GM12801 (cell line): Measurements from ENCODE around the gene HMGA1.

Experiments
- CTCF ChIP-seq: IDR thresholded peaks from one replicate; pipeline ENCODE4 v1.5.1; 2011; ENCODE audit warnings: control low read depth; ENCODE audit not compliant: insufficient read length; ENCODE audit errors: extremely low read depth

Gene HMGA1

GRCh38 chr6:34243901-34244884 lies 7.5 kb downstream of the HMGA1 start:
- TF ChIP-seq CTCF, result no peak

DNA sequence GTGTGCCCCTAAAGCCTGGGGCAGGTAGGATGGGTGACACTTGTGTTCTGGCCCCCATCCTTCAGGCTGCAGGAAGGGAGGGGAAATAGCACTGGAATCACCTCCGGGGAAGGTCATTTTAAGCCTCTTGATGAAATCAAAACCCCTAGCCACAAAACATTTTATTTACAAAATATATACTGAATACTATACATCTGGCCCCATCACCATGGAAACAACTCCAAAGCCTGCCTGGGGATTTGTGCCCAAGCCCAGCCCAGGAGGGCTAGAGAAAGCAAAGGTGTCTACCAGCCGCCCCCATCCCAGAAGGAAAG lies 9.5 kb downstream of the HMGA1 start:
- TF ChIP-seq CTCF, result no peak

DNA sequence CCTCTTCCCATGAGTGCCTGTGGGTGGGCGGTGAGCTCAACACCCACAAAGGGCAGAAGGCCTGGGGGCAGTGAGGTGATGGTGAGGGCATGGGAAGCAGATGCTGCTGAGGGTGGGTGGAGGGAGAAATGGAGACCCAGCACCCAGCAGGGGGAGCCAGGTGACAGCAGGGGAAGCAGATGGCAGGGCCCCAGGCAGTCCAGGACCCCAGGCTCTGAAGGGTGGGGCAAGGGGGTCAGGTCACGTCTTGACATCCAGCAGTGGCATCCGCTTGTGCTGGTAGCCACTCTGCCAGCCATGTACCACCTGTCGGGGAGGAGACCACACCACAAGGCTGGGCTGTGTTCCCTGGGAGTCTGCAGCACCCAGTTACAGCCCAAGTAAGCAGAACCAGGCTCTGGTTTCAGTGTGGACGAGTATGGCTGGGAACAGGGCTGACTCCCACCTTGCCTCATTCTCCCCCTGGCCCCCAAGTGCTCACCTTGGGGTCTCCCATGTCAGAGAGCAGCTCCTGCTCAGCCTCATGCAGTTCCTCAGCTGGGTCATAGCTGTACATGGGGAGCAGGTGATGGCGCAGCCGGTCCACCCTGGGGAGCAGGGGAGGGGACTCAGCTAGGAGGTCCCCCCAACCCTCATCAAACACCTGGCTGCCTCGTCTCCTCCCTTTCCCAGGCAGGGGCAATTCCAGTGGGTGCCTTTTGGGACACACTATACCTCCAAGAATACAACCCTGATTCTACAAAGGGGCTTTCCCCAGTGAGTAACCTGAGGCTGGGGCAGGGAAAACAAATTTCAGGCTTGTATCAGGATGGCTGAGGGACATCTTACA lies 10.1 kb downstream of the HMGA1 start:
- TF ChIP-seq CTCF, result no peak

DNA sequence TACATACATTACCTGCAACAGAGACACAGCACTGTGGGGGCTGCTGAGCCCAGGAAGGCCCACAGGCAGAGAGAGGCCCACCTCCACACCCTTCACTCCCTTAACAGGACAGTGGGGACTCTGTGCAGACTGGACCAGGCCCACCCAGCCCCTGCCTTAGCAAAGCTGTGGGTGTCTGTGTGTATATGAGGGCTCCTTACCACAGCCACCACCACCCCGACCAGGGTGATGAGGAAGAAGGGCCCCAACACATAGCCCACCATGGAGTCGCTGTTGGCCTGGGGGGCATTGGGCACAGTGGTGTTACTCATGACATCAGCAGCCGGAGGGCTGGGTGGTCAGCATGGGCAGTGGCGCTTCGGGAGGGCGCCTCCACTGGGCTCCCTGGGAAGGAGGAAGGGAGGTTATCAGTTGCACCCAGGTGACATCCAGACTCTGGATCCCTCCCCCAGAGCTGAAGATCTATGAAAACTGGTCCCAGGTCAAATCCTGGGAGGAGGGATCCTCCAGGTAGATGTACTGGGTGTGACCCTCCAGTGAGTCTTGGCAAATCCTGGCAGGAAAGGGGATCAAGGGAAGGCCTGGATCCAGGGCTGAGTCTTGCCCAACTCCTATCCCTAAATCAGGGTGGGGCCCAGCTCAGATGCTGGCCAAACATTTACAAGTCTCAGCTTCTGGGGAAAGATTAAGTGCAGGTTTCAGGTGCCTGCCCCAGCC lies 11.0 kb downstream of the HMGA1 start:
- TF ChIP-seq CTCF, result no peak

DNA sequence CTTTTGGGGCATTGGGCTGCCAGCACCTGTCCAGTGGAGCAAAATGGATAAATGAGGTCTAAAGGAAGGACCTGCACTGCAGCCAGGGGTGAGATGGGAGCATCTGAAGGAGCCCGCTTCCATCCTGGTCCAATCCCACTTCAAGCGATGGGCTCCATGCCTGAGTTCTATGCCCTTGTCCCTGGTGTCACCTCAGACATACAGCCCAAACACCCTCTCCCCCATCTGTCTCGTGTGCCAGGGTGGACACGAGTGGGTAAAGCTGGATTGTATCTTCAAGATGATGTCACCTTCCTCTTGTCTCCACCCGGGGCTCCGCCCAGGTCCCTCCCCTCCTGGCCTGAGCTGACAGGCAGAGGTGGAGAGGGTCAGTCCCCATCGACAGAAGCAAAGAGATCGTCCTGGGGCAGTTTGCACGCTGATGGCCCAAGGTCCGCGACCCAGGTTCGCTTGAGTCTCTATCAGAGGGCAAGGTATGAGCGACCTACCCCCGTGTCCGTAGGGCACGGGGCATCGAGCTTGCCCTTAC lies 11.6 kb downstream of the HMGA1 start:
- TF ChIP-seq CTCF, result no peak

DNA sequence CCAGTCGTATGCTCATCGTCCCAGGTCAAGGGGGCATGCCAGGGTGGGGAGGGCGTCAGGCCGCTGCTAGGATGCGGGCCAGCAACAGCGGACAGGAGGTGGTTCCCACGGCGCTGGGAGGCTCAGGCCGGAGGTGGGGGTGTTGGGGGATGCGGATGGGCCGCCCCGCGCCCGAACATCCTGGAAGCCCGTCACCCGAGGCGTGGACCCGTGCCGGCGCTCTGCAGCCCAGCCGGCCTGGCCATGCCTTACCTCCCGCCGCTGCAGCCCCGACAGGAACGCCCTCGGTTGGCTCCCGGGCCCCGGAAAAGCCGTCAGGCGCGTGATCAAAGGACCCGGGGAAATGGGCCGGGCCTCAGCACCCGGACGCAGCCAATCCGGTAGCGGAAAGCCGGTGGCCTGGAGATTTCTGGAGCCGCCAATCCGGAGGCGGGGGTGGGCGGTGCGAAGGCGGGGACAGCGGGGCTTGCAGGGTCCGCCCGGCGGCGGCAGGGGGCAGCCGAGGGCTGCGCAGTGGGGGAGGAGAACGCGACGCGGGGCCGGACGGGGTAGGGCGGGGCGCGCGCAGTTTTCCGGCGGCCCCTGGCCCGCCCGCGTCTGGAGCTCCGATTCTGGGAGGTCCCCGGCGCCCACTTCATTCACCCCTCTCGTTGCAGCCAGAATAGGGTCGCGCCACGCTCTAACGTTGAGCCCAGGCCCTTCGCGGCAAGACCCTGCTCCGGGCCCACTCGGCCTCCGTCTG lies 12.2 kb downstream of the HMGA1 start, which contains the start of gene SMIM29:
TSS of gene SMIM29 (minus strand) at position 280 of the 742 bp plus-strand sequence. CDS start 1,215 bp downstream, outside the sequence.
- TF ChIP-seq CTCF, result no peak
